Measurements from ENCODE around the gene NEDD9.

Gene NEDD9

DNA sequence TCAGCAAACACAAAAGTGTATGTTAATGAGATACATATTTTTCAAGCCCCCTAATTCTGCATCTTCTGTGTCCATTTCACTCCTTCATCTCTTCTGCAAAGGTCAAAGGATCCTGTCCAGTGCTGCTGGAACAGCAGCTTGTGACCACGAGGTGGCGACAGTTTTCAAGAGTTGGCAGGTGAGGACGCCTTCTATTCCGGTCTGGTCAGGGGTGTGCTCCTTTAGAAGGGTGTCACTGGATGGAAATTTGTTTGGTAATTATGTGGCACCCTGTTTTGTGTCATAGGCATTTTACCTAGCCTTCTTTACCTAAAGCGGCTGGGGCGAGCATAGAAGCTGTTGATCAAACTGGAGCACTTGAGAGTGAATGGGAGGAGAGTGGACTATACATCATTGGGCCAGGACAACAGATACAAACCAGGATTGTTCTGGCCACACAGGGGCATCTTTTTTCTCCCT is 88.0 kb downstream of the NEDD9 start:
- peak; percentile 60 for DNase-seq (ENCODE audit: low read depth, low spot score)

- no peak for DNase-seq (ENCODE audit: low read depth, low spot score)
Observed at GRCh38 chr6:11143394-11144371, 88.8 kb downstream of the NEDD9 start.

DNA sequence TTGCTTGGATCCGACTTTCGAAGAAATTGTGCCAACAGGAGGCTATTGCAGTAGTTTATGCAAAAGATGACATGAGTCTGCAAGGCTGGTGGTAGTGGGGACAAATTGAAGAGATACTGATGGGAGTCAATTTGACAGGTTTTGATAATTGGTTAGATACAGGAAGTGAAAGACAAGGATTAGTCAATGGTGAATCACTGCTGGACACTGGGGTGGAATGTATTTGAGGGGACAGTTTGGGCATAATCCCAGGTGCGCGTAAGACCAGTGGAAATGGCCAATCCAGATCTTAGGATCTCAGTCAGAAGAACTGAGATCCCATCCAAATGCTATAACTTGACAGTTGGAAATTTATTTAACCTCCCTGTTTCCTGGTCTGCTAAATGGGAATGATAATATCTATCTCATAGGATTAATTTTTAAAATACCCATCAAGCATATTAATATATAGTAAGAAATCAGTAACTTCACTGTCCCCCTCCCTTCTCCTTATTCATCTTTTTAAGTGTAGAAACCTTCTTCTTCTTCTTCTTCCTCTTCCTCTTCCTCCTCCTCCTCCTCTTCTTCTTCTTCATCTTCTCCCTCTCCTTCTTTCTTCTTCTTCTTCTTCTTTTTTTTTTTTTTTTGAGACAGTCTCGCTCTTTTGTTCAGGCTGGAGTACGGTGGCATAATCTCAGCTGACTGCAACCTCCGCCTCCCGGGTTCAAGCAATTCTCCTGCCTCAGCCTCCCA is 90.0 kb downstream of the NEDD9 start:
- DNase-seq (ENCODE audit: low read depth, low spot score) = no peak

DNA sequence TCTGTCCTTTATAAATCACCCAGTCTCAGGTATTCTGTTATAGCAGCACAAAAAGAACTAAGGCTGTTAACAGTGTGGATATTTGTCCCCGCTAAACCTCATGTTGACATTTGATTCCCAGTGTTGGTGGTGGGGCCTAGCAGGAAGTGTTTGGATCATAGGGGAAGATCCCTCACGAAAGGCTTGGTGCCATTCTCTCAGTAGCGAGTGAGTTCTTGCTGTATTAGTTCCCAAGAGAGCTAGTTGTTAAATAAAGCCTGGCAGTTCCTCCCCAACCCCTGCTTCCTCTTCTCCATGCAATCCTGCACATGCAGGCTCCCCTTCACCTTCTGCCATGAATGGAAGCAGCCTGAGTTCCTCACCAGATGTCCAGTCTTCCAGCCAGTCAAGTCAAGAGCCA is 91.2 kb downstream of the NEDD9 start:
- DNase-seq (ENCODE audit: low read depth, low spot score) = no peak

GRCh38 chr6:11140056-11140455 is 92.4 kb downstream of the NEDD9 start:
- DNase-seq (ENCODE audit: low read depth, low spot score) = no peak

GRCh38 chr6:11139051-11139960 is 93.2 kb downstream of the NEDD9 start:
- DNase-seq (ENCODE audit: low read depth, low spot score) = no peak

DNA sequence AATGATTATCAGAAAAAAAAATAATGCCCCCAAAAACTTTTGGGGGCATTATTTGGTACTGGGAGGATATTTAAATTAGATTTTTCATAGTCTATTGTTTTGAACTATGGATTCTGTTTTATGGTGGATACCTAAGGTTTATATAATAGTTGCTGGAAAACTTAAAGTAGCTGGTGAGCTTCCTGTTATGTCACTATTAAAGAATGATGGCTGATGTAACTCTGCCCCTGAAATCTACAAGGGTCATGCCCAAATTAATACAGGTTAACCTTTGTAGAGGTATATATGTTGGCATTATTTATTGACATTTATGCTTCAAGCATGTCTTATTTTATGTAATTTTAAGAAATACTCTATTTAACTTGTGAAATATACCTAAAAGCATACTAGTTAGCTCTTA is 95.7 kb downstream of the NEDD9 start:
- no peak for DNase-seq (ENCODE audit: low read depth, low spot score)

Data from activated CD4-positive, CD25-positive, alpha-beta regulatory T cell treated with anti-CD3 and anti-CD28 coated beads, Interleukin-2, amount 50 U/mL, for 16 hours (primary cell).